SH-SY5Y (cell line): Measurements from ENCODE around the gene KERA.

Experiments used
- GATA2 ChIP-seq: IDR thresholded peaks from 2 replicates; pipeline ENCODE4 v1.6.1; 2011; ENCODE audit warnings: mild to moderate bottlenecking, low read depth, low read length
- GATA3 ChIP-seq: IDR thresholded peaks from 2 replicates; pipeline ENCODE4 v1.6.1; 2011; ENCODE audit warnings: low read depth, mild to moderate bottlenecking, low read length, moderate library complexity

The KERA gene, protein sequence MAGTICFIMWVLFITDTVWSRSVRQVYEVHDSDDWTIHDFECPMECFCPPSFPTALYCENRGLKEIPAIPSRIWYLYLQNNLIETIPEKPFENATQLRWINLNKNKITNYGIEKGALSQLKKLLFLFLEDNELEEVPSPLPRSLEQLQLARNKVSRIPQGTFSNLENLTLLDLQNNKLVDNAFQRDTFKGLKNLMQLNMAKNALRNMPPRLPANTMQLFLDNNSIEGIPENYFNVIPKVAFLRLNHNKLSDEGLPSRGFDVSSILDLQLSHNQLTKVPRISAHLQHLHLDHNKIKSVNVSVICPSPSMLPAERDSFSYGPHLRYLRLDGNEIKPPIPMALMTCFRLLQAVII

DNA sequence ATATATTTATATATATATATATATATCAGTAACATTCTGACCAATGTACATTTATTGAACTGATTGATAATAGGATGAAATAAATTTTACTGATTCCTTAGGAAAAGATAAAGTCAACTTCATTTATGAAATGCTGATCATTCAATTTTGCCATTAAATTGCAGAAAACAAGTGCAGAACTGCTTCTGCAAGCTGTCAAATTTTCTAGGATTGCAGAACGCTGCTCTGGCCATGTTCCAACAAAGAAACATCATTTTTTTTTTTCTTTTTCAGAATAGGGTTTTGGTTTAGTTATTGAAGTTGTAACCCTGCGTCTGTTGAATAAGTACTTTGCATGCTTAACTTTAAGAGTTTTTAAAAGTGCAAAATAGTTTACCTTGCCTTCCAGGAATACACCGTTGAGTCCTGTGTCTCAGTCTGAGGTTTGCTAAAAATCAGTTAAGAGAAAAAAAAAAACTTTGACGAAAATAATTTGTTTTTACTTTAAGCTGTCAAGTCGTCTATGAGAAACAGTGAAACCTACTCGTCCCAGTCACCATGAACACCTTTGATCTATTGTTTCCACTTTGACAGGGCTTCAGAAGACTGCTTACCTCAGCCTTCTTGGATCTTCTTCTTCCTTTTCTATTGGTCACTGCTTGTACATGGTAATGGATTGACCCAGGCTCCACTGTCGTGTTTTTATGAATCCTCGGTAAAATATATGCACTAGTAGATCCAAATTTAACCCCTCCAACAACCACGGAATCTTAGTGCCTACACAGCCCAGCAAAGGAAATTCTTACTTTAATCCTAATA lies at the start of gene KERA:
Gene KERA (minus strand): TSS at position 657 of the 798 bp plus-strand sequence. CDS start 1,743 bp downstream, outside the sequence.
- no peak for TF ChIP-seq GATA3
- no peak for TF ChIP-seq GATA2

DNA sequence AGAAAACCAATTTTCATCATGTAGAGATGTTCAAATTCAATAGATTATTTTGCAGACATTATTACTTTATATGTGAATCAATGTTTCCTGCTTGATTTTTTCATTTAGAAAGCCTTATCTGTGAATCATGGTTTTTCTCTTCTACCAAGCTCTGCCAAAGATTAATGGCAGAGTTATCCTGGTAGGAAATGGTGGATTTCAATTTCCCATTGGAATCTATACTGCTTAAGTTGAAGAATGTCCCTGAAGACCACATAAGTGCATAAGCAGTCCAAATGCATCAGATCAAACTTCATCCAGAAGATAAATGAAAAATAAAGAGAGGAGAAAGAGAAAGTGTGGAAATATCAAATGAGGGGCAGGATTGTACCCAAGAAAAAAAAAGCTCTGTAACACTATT lies 48.5 kb upstream of the KERA start:
- TF ChIP-seq GATA2 (no peak), GATA3 (no peak)

GRCh38 chr12:91105807-91106206 lies 48.0 kb upstream of the KERA start:
- TF ChIP-seq GATA2, result no peak
- no peak for TF ChIP-seq GATA3

DNA sequence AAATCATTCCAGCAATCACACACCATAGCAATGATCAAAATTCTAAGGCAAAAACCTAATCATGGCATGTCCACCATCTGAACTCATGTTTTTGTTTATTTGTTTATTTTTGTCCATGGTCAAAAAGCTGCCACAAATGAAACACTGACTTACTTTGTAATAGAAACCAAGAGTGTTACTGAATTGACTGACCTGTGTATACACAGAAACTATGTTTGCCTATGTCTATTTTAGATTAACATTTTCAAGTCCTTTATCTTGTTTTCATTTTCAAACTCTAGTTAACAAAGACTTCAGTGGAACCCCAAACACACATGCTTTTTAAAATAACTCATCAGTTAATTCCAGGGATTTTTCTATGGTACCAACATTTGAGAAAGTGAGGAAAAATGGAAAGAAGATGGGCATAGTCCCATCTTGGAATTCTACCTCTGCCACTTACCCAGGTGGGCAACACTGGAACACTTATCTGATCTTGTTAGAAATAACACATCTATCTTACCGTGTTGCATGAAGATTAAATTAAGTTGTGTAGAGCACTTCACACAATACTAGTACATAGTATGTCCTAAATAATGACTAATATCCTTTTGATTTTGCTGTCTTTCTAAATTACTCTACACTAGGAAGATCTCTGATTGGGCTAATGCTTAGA lies 47.1 kb upstream of the KERA start:
- TF ChIP-seq GATA3 (no peak), GATA2 (no peak)

- TF ChIP-seq GATA3 (no peak), GATA2 (no peak)
Observed at GRCh38 chr12:91103624-91104023, 45.8 kb upstream of the KERA start.

DNA sequence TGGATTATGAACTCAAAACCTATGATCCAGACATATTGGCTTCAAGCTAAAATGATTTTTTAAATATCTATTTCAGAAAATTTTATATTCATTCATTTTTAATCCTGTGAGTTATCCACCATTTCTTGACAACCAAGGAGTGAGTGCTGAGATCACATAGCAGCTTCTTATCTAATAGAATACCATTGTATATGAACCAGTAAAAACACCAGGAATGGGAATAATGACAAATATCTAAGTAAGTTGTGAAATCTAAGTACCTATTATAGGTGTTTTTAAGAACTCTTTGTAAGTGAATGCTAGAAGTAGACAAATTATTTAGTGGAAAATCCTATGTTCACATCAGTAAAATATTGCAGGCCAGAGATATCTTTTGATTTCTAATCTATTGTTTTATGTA lies 45.3 kb upstream of the KERA start:
- TF ChIP-seq GATA3 (no peak), GATA2 (no peak)

GRCh38 chr12:91100906-91101305 lies 43.1 kb upstream of the KERA start:
- TF ChIP-seq GATA2 (no peak), GATA3 (no peak)

GRCh38 chr12:91099836-91100235 lies 42.0 kb upstream of the KERA start:
- no peak for TF ChIP-seq GATA3

DNA sequence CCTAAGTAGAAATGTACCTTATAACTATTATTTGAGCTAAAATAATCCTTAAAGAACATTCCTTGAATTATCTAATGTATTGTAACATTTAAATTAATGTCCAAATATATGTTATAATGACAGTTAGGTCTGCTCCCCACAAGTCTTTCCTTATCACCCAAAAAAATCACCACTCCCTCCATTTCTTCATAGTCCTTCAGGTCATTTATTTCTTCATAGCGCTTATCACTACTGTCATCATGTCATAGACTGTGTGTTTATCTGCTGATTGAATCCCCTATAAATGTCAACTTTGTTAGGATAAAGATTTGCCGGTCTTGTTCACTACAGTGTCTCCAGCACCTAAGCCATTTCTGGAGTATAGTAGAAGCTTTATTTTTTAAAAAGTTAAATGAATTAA lies 41.5 kb upstream of the KERA start:
- TF ChIP-seq GATA3, result no peak
- TF ChIP-seq GATA2, result no peak

GRCh38 chr12:91098941-91099340 lies 41.1 kb upstream of the KERA start:
- no peak for TF ChIP-seq GATA2
- TF ChIP-seq GATA3, result no peak

- TF ChIP-seq GATA3 (no peak), GATA2 (no peak)
Observed at GRCh38 chr12:91098461-91098860, 40.6 kb upstream of the KERA start.

DNA sequence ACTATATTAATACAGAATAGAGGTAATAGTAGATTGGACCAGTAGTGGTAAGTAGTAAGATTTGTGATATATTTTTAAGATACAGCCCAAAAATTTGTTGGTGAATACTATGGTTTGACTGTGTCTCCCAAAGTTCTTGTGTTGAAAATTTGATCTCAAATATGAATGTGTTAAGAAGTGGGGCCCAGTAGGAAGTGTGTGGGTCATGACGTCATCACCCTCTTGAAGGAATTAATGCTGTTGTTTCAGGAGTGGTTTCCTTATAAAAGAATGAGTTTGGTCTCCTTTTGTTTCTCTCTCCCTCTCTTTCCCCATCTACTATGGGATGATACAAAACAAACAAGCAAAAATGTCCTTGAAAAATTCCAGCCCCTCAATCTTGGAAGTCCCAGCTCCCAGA lies 37.1 kb upstream of the KERA start:
- no peak for TF ChIP-seq GATA2
- TF ChIP-seq GATA3, result no peak

GRCh38 chr12:91094032-91094662 lies 36.3 kb upstream of the KERA start:
- TF ChIP-seq GATA2 (no peak), GATA3 (no peak)

- TF ChIP-seq GATA3 (no peak), GATA2 (no peak)
Observed at GRCh38 chr12:91093341-91093740, 35.5 kb upstream of the KERA start.
